Germinal center (tissue), 1 donor: ENCODE results near the gene GAGE12D.
"Not testable (repeated sequence)": the region's sequence is repeated elsewhere in the genome, so short reads cannot be mapped to it uniquely, and the experiment has no call there.

ENCODE experiments used
- DNase-seq: peaks from one replicate; pipeline ENCODE4 v3.0.0; 2012; ENCODE audit warnings: mixed read lengths, low spot score

The GAGE12D gene

GRCh38 chrX:49541433-49541832 is at the start of gene GAGE12D:
Gene GAGE12D, plus strand, starts transcription at chrX:49541733. Its CDS starts 1,155 bp downstream, at chrX:49542888.
- not testable (repeated sequence) for DNase-seq

DNA sequence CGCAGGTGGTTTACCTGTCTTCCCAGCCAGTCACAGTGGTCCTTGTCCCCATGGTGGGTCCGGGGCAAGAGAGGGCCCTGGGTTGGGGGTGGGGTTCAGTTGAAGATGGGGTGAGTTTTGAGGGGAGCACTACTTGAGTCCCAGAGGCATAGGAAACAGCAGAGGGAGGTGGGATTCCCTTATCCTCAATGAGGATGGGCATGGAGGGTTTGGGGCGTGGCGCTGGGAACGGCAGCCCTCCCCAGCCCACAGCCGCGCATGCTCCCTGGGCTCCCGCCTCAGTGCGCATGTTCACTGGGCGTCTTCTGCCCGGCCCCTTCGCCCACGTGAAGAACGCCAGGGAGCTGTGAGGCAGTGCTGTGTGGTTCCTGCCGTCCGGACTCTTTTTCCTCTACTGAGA is 9.7 kb upstream of the GAGE12D start, which contains the start of gene GAGE12C:
Gene GAGE12C (plus strand): TSS at position 301 of the 400 bp plus-strand sequence. CDS start 1,155 bp downstream, outside the sequence.
- DNase-seq = not testable (repeated sequence)

GRCh38 chrX:49550989-49551388 is 9.5 kb downstream of the GAGE12D start, which contains the start of gene GAGE12E:
Gene GAGE12E, plus strand, starts transcription at chrX:49551289. Its CDS starts 1,155 bp downstream, at chrX:49552444.
- not testable (repeated sequence) for DNase-seq

- DNase-seq = not testable (repeated sequence)
Observed at GRCh38 chrX:49560542-49560941, 19.0 kb downstream of the GAGE12D start, which contains the start of gene GAGE12F. Gene GAGE12F, plus strand, starts transcription at chrX:49560842. Its CDS starts 1,155 bp downstream, at chrX:49561997.

- not testable (repeated sequence) for DNase-seq
Observed at GRCh38 chrX:49568728-49569127, 27.2 kb downstream of the GAGE12D start.

GRCh38 chrX:49569152-49569551 is 27.6 kb downstream of the GAGE12D start:
- DNase-seq = not testable (repeated sequence)

DNA sequence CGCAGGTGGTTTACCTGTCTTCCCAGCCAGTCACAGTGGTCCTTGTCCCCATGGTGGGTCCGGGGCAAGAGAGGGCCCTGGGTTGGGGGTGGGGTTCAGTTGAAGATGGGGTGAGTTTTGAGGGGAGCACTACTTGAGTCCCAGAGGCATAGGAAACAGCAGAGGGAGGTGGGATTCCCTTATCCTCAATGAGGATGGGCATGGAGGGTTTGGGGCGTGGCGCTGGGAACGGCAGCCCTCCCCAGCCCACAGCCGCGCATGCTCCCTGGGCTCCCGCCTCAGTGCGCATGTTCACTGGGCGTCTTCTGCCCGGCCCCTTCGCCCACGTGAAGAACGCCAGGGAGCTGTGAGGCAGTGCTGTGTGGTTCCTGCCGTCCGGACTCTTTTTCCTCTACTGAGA is 28.6 kb downstream of the GAGE12D start, which contains the start of gene GAGE12G:
Gene GAGE12G (plus strand): TSS at position 301 of the 400 bp plus-strand sequence. CDS start 1,155 bp downstream, outside the sequence.
- DNase-seq = not testable (repeated sequence)

DNA sequence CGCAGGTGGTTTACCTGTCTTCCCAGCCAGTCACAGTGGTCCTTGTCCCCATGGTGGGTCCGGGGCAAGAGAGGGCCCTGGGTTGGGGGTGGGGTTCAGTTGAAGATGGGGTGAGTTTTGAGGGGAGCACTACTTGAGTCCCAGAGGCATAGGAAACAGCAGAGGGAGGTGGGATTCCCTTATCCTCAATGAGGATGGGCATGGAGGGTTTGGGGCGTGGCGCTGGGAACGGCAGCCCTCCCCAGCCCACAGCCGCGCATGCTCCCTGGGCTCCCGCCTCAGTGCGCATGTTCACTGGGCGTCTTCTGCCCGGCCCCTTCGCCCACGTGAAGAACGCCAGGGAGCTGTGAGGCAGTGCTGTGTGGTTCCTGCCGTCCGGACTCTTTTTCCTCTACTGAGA is 38.1 kb downstream of the GAGE12D start, which contains the start of gene GAGE12H:
Gene GAGE12H (plus strand): TSS at position 301 of the 400 bp plus-strand sequence. CDS start 1,155 bp downstream, outside the sequence.
- not testable (repeated sequence) for DNase-seq

- not testable (repeated sequence) for DNase-seq
Observed at GRCh38 chrX:49589196-49589595, 47.7 kb downstream of the GAGE12D start, which contains the start of gene GAGE2A. Gene GAGE2A, plus strand, starts transcription at chrX:49589496. Its CDS starts 1,155 bp downstream, at chrX:49590651.

DNA sequence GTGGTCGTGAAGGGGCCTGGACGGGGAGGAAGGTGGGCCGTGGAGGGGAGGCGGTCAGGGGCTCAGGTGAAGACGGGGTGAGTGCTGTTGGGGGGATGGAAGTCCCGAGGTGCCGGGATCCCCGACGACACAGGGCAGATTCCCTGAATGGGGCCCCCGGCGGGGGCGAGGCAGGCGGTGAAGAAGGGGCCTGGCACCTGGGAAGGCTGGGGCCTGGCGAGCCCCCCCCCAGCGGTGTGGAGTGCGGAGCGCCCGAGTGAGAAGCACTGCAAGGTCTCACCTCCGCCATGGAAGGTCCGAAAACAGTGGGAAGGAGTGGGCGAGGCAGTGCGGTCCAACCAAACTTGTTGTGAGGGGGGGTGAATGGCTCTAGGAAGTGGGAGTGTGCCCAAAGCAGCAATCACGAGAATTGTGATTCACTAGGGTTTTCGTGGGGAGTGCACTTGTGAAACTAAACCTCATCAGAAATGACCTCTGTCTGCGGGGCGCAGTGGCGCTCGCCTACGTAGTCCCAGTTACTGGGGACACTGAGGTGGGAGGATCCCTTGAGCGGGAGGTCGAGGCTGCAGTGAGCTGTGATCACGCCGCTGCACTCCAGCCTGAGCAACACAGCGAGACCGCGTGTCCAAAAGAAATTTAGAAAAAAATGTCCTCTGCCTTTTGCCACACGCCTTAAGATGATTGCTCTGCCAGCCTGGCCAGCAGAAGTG is 48.4 kb downstream of the GAGE12D start:
- not testable (repeated sequence) for DNase-seq

DNA sequence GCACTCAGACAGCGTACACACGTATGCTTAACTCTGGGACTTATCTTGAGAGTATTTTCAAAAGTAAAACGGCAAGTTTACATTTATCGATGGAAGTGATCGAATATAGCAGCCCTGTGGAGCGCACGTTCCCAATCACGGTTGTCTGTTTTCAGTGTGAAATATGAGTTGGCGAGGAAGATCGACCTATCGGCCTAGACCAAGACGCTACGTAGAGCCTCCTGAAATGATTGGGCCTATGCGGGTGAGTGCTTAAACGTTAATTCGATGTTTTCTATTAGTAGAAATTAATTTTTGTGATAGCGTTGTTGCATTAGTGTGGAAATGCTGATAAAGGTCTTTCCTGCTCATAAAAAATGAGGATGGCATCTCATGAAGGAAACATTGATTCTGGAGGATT is 49.0 kb downstream of the GAGE12D start:
- not testable (repeated sequence) for DNase-seq
